GM12878 (cell line): ENCODE results near the gene MYO16. TPM values are rescaled to one million over a fixed set of nuclear protein-coding genes. Genes with fewer than 3 reads are reported as not detected.

Source experiments
- ATAC-seq: fragments of 200-7000 bp; cut with Tn5 transposase; 3 replicates; pipeline ENCODE4 v1.9.1; 2020; ENCODE audit warnings: mild to moderate bottlenecking, moderate library complexity
- BruUV-seq: library from RNA; stranded (reverse); fragments of 400-500 nt; replicated peaks from 2 replicates; lab custom pipeline; 2021; lab: Mats Ljungman, UMichigan
- CTCF ChIA-PET: fragments of 300-600 bp; sonication (Branson Sonifier 250); formaldehyde crosslinking; extraction: SDS; loops from one replicate; lab custom pipeline; 2021; ENCODE audit warnings: inconsistent platforms; lab: Yijun Ruan, JAX
- POLR2A ChIA-PET: fragments of 350-600 bp; formaldehyde crosslinking; extraction: SDS; loops from one replicate; lab custom pipeline; 2021; ENCODE audit warnings: inconsistent platforms; lab: Charles Lee
- RAD21 ChIA-PET: fragments of 300-600 bp; sonication (Branson Sonifier 250); formaldehyde crosslinking; loops from one replicate; lab custom pipeline; 2023; ENCODE audit warnings: antibody characterized with exemption; ENCODE audit not compliant: unreplicated experiment; lab: Charles Lee
- SMC1A ChIA-PET: fragments of 300-600 bp; sonication (Branson Sonifier 250); formaldehyde crosslinking; loops from one replicate; lab custom pipeline; 2023; ENCODE audit not compliant: unreplicated experiment, uncharacterized antibody; lab: Charles Lee
- DNase-seq: peaks from one replicate; pipeline ENCODE4 v3.0.0-alpha.2; 2011; ENCODE audit warnings: low read depth, low spot score
- FAIRE-seq: peaks from 3 replicates; lab custom pipeline; 2011; peaks lifted over from hg19 to GRCh38; lab: Jason Lieb, UNC
- H2AFZ ChIP-seq: 2 replicates; pipeline ENCODE4 v1.6.0; 2011; ENCODE audit warnings: low read depth, low read length, control low read depth; ENCODE audit not compliant: control insufficient read depth
- H3K27ac ChIP-seq: 2 replicates; pipeline ENCODE4 v1.5.1; 2011; ENCODE audit warnings: control low read depth; ENCODE audit not compliant: control insufficient read depth, insufficient read depth
- H3K27me3 ChIP-seq, 2 experiments: replicated peaks in 1 of 2; 2 replicates each; pipeline versions ENCODE4 v1.6.0 to v1.6.1; 2011; ENCODE audit warnings: low read length in 1 of 2; ENCODE audit not compliant: control insufficient read depth in 2 of 2, insufficient read depth in 2 of 2
- H3K36me3 ChIP-seq, 2 experiments: 2 replicates each; pipeline ENCODE4 v1.5.1; 2011; ENCODE audit warnings: low read length in 1 of 2; ENCODE audit not compliant: control insufficient read depth in 2 of 2, insufficient read depth in 2 of 2
- H3K4me1 ChIP-seq: 2 replicates; pipeline ENCODE4 v1.6.1; 2011; ENCODE audit warnings: mild to moderate bottlenecking, low read length, moderate library complexity, mixed read lengths; ENCODE audit not compliant: control insufficient read depth, insufficient read depth
- H3K4me2 ChIP-seq: 2 replicates; pipeline ENCODE4 v1.6.0; 2011; ENCODE audit warnings: control low read depth; ENCODE audit not compliant: control insufficient read depth, insufficient read depth
- H3K4me3 ChIP-seq: fragments of 200-600 bp; sonication (generic); 2 replicates; pipeline ENCODE4 v1.5.1; 2016
- H3K79me2 ChIP-seq: 2 replicates; pipeline ENCODE4 v1.6.0; 2011; ENCODE audit warnings: low read length; ENCODE audit not compliant: control insufficient read depth, insufficient read depth
- H3K9ac ChIP-seq: 2 replicates; pipeline ENCODE4 v1.8.0; 2011; ENCODE audit warnings: low read length, control low read depth, mixed read lengths; ENCODE audit not compliant: control insufficient read depth, insufficient read depth
- H3K9me3 ChIP-seq: replicated peaks from 3 replicates; pipeline ENCODE4 v1.5.1; 2011; ENCODE audit warnings: mild to moderate bottlenecking, low read length; ENCODE audit not compliant: control insufficient read depth, insufficient read depth
- H4K20me1 ChIP-seq: 2 replicates; pipeline ENCODE4 v1.6.0; 2011; ENCODE audit not compliant: control insufficient read depth, insufficient read depth
- CHD2 ChIP-seq: IDR thresholded peaks from 2 replicates; pipeline ENCODE4 v1.6.1; 2011; ENCODE audit warnings: low read depth, low read length, improper control_type of control experiment, borderline replicate concordance
- GABPA ChIP-seq: IDR thresholded peaks from 2 replicates; pipeline ENCODE4 v1.6.1; 2014; ENCODE audit warnings: antibody characterized with exemption, low read depth, mild to moderate bottlenecking, inconsistent platforms
- IKZF2 ChIP-seq, 2 experiments: fragments of 450-650 bp; IDR thresholded peaks; 2 replicates each; pipeline ENCODE4 v1.6.1; 2017; ENCODE audit warnings: mild to moderate bottlenecking in 2 of 2, moderate library complexity in 2 of 2
- IRF4 ChIP-seq: IDR thresholded peaks from 2 replicates; pipeline ENCODE4 v1.6.1; 2011; ENCODE audit warnings: low read depth, low read length
- MLLT1 ChIP-seq: fragments of 450-650 bp; IDR thresholded peaks from 2 replicates; pipeline ENCODE4 v1.6.1; 2016; ENCODE audit warnings: mild to moderate bottlenecking
- POLR2AphosphoS2 ChIP-seq: IDR thresholded peaks from 2 replicates; pipeline ENCODE4 v1.6.1; 2011; ENCODE audit warnings: low read depth, mild to moderate bottlenecking, low read length, improper control_type of control experiment, moderate library complexity
- SRF ChIP-seq, 2 experiments: IDR thresholded peaks; 2 replicates each; pipeline ENCODE4 v1.6.1; 2011; ENCODE audit warnings: low read depth in 2 of 2, low read length in 2 of 2, mild to moderate bottlenecking in 1 of 2, moderate library complexity in 1 of 2
- STAT1 ChIP-seq: fragments of 450-650 bp; conservative IDR thresholded peaks from 2 replicates; pipeline ENCODE4 v1.6.1; 2014; ENCODE audit warnings: antibody characterized with exemption, mild to moderate bottlenecking
- TCF12 ChIP-seq: IDR thresholded peaks from 2 replicates; pipeline ENCODE4 v1.6.1; 2011; ENCODE audit warnings: low read depth, mild to moderate bottlenecking, low read length
- in situ Hi-C: fragments of 300-500 bp; cut with MboI; formaldehyde crosslinking; loops from 9 replicates; pipeline ENCODE4 v1.14.3; 2018; ENCODE audit warnings: mixed read lengths
- intact Hi-C: fragments of 100-400 bp; cut with micrococcal nuclease; formaldehyde crosslinking; loops from one replicate; pipeline ENCODE4 v1.14.2; 2022; ENCODE audit not compliant: unreplicated experiment
- polyA plus RNA-seq, 11 experiments: library from polyadenylated mRNA; depleted of rRNA in 4 of 11; unstranded in 6 of 11; stranded (reverse) in 5 of 11; fragments of >200 nt; fragmentation: Nextera tagmentation in 4 of 11; fragmentation: Illumina TruSeq in 1 of 11; extraction: Ambion mirVana in 4 of 11; extraction: Trizol in 1 of 11; gene quantifications; 1 replicate in 1 of 11; 2 replicates in 10 of 11; pipeline versions ENCODE4 v1.2.1 to v1.2.3, GENCODE V29; 2011 to 2016; ENCODE audit warnings: inconsistent platforms in 2 of 11, missing spikeins in 2 of 11, low read depth in 1 of 11
- total RNA-seq, 4 experiments: library from RNA; depleted of rRNA in 3 of 4; stranded (reverse); fragments of >200 nt in 3 of 4; fragmentation: Illumina TruSeq in 1 of 4; extraction: Trizol in 1 of 4; gene quantifications; 2 replicates each; pipeline versions ENCODE4 v1.2.1 to v1.2.3, GENCODE V29; 2013 to 2021
- TF ChIP-seq, protein P1 (sequence below): fragments of 450-650 bp; IDR thresholded peaks from 2 replicates; pipeline ENCODE4 v1.6.1; 2016; ENCODE audit warnings: mild to moderate bottlenecking, moderate library complexity, borderline replicate concordance
- TF ChIP-seq, protein P2 (sequence below): IDR thresholded peaks from 2 replicates; pipeline ENCODE4 v1.6.1; 2011; ENCODE audit warnings: borderline replicate concordance, low read depth, mild to moderate bottlenecking, moderate library complexity, mixed read lengths, low read length; ENCODE audit not compliant: insufficient read depth; ENCODE audit errors: extremely low read length
- TF ChIP-seq, protein P3 (sequence below): fragments of 450-650 bp; conservative IDR thresholded peaks from 2 replicates; pipeline ENCODE4 v1.6.1; 2017; ENCODE audit warnings: mild to moderate bottlenecking, moderate library complexity

Gene MYO16
- total and polyA plus RNA-seq, 10 of the 15 experiments (the other 5 are each of a cell fraction or from before 2014, with no cell fraction given), result under 0.01 to 1.7 (median 0.05) TPM; not detected in 4

DNA sequence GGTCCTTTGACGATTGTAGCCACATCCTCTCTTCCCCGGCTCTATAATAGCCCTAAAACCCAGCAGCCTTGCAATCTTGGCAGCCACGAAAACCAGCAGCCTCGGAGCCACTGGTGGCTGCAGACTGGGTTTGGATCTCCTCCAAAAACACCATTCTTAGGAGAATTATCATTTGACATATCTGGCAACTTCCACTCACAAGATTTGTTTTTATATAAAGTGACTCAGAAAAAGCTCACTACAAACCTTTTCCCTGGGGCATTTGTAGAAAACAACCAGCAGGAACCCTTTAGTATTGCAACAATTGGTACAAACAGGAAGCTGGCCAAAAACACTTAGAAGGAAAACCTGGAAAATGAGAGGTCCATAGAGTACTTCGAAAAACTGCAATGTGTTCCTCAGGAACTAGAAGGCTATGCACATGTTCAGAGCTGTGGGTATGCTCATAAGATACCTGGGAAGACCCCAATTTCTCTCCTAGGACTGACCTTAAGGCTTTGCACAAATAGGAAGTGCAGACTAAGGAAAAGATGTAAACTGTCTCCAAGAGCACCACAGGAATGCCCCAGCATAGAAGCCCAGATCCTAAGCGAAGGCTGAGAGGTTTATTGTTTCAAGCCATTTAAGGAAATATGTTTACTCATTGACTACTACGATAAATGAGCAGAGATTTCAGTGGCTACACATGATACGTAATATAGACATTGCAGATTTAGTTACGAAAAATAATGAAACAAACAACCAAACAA, 71.2 kb downstream of the MYO16 start (continued):
- TF ChIP-seq, protein P1, sequence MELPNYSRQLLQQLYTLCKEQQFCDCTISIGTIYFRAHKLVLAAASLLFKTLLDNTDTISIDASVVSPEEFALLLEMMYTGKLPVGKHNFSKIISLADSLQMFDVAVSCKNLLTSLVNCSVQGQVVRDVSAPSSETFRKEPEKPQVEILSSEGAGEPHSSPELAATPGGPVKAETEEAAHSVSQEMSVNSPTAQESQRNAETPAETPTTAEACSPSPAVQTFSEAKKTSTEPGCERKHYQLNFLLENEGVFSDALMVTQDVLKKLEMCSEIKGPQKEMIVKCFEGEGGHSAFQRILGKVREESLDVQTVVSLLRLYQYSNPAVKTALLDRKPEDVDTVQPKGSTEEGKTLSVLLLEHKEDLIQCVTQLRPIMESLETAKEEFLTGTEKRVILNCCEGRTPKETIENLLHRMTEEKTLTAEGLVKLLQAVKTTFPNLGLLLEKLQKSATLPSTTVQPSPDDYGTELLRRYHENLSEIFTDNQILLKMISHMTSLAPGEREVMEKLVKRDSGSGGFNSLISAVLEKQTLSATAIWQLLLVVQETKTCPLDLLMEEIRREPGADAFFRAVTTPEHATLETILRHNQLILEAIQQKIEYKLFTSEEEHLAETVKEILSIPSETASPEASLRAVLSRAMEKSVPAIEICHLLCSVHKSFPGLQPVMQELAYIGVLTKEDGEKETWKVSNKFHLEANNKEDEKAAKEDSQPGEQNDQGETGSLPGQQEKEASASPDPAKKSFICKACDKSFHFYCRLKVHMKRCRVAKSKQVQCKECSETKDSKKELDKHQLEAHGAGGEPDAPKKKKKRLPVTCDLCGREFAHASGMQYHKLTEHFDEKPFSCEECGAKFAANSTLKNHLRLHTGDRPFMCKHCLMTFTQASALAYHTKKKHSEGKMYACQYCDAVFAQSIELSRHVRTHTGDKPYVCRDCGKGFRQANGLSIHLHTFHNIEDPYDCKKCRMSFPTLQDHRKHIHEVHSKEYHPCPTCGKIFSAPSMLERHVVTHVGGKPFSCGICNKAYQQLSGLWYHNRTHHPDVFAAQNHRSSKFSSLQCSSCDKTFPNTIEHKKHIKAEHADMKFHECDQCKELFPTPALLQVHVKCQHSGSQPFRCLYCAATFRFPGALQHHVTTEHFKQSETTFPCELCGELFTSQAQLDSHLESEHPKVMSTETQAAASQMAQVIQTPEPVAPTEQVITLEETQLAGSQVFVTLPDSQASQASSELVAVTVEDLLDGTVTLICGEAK, result no peak
- TF ChIP-seq, protein P2, sequence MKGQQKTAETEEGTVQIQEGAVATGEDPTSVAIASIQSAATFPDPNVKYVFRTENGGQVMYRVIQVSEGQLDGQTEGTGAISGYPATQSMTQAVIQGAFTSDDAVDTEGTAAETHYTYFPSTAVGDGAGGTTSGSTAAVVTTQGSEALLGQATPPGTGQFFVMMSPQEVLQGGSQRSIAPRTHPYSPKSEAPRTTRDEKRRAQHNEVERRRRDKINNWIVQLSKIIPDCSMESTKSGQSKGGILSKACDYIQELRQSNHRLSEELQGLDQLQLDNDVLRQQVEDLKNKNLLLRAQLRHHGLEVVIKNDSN, result no peak
- TF ChIP-seq, all 136 proteins: peak for 0

DNA sequence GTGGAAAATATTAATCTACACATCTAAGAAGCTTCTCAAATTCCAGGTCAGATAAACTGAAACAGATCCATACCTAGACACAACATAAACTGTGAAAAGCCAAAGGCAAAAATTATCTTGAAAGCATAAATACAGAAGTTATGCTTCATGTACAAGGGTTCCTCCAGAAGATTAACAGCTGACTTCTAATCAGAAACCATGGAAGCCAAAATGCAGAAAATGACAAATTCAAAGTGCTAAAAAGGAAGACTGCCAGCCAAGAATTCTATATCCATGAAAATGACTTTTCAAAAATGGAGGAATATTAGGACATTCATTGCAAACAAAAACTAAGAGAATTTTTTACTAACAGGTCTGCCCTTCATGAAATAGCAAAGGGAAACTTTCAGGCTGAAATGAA, 72.8 kb downstream of the MYO16 start:
- ChIA-PET CTCF (no interaction called here), POLR2A (no interaction called here), SMC1A (interaction anchor here (0.7 kb wide), 1 partner anchor 228 kb away, joined by 3 read pairs; no protein-coding TSS in a partner anchor), RAD21 (interaction anchor here (0.6 kb wide), 1 partner anchor 12 kb away, joined by 3 read pairs; no protein-coding TSS in a partner anchor)
- no peaks in the 10 kb centered on the region for H3K27me3 ChIP-seq
- no peaks in the 10 kb centered on the region for H3K4me1 ChIP-seq
- H4K20me1 ChIP-seq, result no peaks in the 10 kb centered on the region
- no peaks in the 10 kb centered on the region for H3K79me2 ChIP-seq
- FAIRE-seq, result no peak
- H3K9ac ChIP-seq, result no peak overlapping the region
- H3K36me3 ChIP-seq, result no peaks in the 10 kb centered on the region
- H3K4me2 ChIP-seq, result no peak overlapping the region
- no peak overlapping the region for H2AFZ ChIP-seq
- BruUV-seq, result no TSS peak
- no peak for ATAC-seq
- no peak for TF ChIP-seq IRF4
- TF ChIP-seq, protein P3, sequence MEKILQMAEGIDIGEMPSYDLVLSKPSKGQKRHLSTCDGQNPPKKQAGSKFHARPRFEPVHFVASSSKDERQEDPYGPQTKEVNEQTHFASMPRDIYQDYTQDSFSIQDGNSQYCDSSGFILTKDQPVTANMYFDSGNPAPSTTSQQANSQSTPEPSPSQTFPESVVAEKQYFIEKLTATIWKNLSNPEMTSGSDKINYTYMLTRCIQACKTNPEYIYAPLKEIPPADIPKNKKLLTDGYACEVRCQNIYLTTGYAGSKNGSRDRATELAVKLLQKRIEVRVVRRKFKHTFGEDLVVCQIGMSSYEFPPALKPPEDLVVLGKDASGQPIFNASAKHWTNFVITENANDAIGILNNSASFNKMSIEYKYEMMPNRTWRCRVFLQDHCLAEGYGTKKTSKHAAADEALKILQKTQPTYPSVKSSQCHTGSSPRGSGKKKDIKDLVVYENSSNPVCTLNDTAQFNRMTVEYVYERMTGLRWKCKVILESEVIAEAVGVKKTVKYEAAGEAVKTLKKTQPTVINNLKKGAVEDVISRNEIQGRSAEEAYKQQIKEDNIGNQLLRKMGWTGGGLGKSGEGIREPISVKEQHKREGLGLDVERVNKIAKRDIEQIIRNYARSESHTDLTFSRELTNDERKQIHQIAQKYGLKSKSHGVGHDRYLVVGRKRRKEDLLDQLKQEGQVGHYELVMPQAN, result no peak
- no peak for TF ChIP-seq IKZF2 (IDR thresholded peaks at IDR 0.05)
- TF ChIP-seq STAT1, result no peak
- TF ChIP-seq GABPA, result no peak
- TF ChIP-seq POLR2AphosphoS2, result no peak
- TF ChIP-seq TCF12, result no peak
- TF ChIP-seq MLLT1, result no peak
- TF ChIP-seq SRF (IDR thresholded peaks at IDR 0.05; ENCODE audit: low read depth in 2 of 2, low read length in 2 of 2), result no peak
- no peak for TF ChIP-seq CHD2
- H3K4me3 ChIP-seq, result no peak overlapping the region
- in situ Hi-C loops, result no loop called here
- intact Hi-C loops, result no loop called here
- H3K27ac ChIP-seq, result no peak overlapping the region
- DNase-seq, result no peak
- H3K9me3 ChIP-seq, result no peaks in the 10 kb centered on the region
